Skeletal muscle satellite cell (primary cell): ENCODE measurements around the gene DCC.
"Not testable (repeated sequence)": the region's sequence is repeated elsewhere in the genome, so short reads cannot be mapped to it uniquely, and the experiment has no call there.

Experiments used
- H3K27me3 ChIP-seq: 2 replicates; pipeline ENCODE4 v1.7.0; 2013; ENCODE audit warnings: low read length; ENCODE audit not compliant: control insufficient read depth, insufficient read depth
- H3K36me3 ChIP-seq: 2 replicates; pipeline ENCODE4 v1.7.0; 2013; ENCODE audit warnings: mild to moderate bottlenecking, control low read depth, low read length; ENCODE audit not compliant: insufficient read depth
- H3K4me1 ChIP-seq: 2 replicates; pipeline ENCODE4 v1.7.0; 2013; ENCODE audit warnings: low read length; ENCODE audit not compliant: control insufficient read depth, insufficient read depth
- H3K4me2 ChIP-seq: 2 replicates; pipeline ENCODE4 v1.7.0; 2013; ENCODE audit warnings: mild to moderate bottlenecking, low read length
- H3K4me3 ChIP-seq: 2 replicates; pipeline ENCODE4 v1.7.0; 2013; ENCODE audit warnings: low read length
- H3K9ac ChIP-seq: 2 replicates; pipeline ENCODE4 v1.7.0; 2013; ENCODE audit warnings: mild to moderate bottlenecking, low read depth, low read length, moderate library complexity
- H3K9me3 ChIP-seq: replicated peaks from 2 replicates; pipeline ENCODE4 v1.7.0; 2013; ENCODE audit warnings: mild to moderate bottlenecking, control low read depth, low read length

Gene DCC

GRCh38 chr18:53443336-53443735, 1103.3 kb downstream of the DCC start:
- Histone ChIP-seq H3K36me3 (no peaks in the 10 kb centered on the region), H3K4me1 (no peaks in the 10 kb centered on the region), H3K27me3 (no peaks in the 10 kb centered on the region), H3K9me3 (peaks cover 2% of the 10 kb centered on the region), H3K4me2 (no peak overlapping the region), H3K4me3 (no peak overlapping the region), H3K9ac (no peak overlapping the region)

- Histone ChIP-seq H3K36me3 (no peaks in the 10 kb centered on the region), H3K4me2 (no peak overlapping the region), H3K9me3 (peaks cover 2% of the 10 kb centered on the region), H3K4me1 (no peaks in the 10 kb centered on the region), H3K9ac (no peak overlapping the region), H3K27me3 (no peaks in the 10 kb centered on the region), H3K4me3 (no peak overlapping the region)
Measured at GRCh38 chr18:53443831-53444230, 1103.8 kb downstream of the DCC start.

GRCh38 chr18:53451902-53452301, 1111.9 kb downstream of the DCC start:
- no peaks in the 10 kb centered on the region for H3K27me3 ChIP-seq
- H3K36me3 ChIP-seq: no peaks in the 10 kb centered on the region
- H3K9me3 ChIP-seq: no peaks in the 10 kb centered on the region
- H3K9ac ChIP-seq: no peak overlapping the region
- no peak overlapping the region for H3K4me3 ChIP-seq
- no peak overlapping the region for H3K4me2 ChIP-seq
- H3K4me1 ChIP-seq: no peaks in the 10 kb centered on the region

- no peak overlapping the region for H3K9ac ChIP-seq
- H3K4me1 ChIP-seq: no peaks in the 10 kb centered on the region
- H3K4me2 ChIP-seq: no peak overlapping the region
- no peaks in the 10 kb centered on the region for H3K36me3 ChIP-seq
- no peaks in the 10 kb centered on the region for H3K9me3 ChIP-seq
- H3K27me3 ChIP-seq: no peaks in the 10 kb centered on the region
- H3K4me3 ChIP-seq: no peak overlapping the region
Measured at GRCh38 chr18:53457068-53457467, 1117.1 kb downstream of the DCC start.

- no peaks in the 10 kb centered on the region for H3K4me1 ChIP-seq
- H3K36me3 ChIP-seq: no peaks in the 10 kb centered on the region
- no peak overlapping the region for H3K4me3 ChIP-seq
- no peak overlapping the region for H3K9ac ChIP-seq
- no peak overlapping the region for H3K4me2 ChIP-seq
- no peaks in the 10 kb centered on the region for H3K27me3 ChIP-seq
- no peaks in the 10 kb centered on the region for H3K9me3 ChIP-seq
Measured at GRCh38 chr18:53458268-53458667, 1118.3 kb downstream of the DCC start.

- H3K4me2 ChIP-seq: no peak overlapping the region
- H3K36me3 ChIP-seq: no peaks in the 10 kb centered on the region
- no peak overlapping the region for H3K9ac ChIP-seq
Measured at GRCh38 chr18:53458944-53459580, 1119.1 kb downstream of the DCC start.

GRCh38 chr18:53467756-53468155, 1127.8 kb downstream of the DCC start:
- no peaks in the 10 kb centered on the region for H3K4me1 ChIP-seq
- no peak overlapping the region for H3K4me2 ChIP-seq
- H3K36me3 ChIP-seq: no peaks in the 10 kb centered on the region
- no peaks in the 10 kb centered on the region for H3K27me3 ChIP-seq
- H3K9me3 ChIP-seq: peaks cover 5% of the 10 kb centered on the region
- no peak overlapping the region for H3K9ac ChIP-seq
- H3K4me3 ChIP-seq: no peak overlapping the region

More at GRCh38 chr18:53458944-53459580, 1119.1 kb downstream of the DCC start:
- no peaks in the 10 kb centered on the region for H3K9me3 ChIP-seq
- no peaks in the 10 kb centered on the region for H3K4me1 ChIP-seq
- H3K4me3 ChIP-seq: no peak overlapping the region
- H3K27me3 ChIP-seq: no peaks in the 10 kb centered on the region

- H3K4me1 ChIP-seq, H3K36me3 ChIP-seq, H3K4me3 ChIP-seq, H3K4me2 ChIP-seq, H3K27me3 ChIP-seq, H3K9me3 ChIP-seq, H3K9ac ChIP-seq: not testable (repeated sequence)
Measured at GRCh38 chr18:53468173-53468572, 1128.2 kb downstream of the DCC start.

- no peak overlapping the region for H3K4me3 ChIP-seq
- H3K4me2 ChIP-seq: no peak overlapping the region
- no peaks in the 10 kb centered on the region for H3K36me3 ChIP-seq
- H3K27me3 ChIP-seq: no peaks in the 10 kb centered on the region
- no peaks in the 10 kb centered on the region for H3K4me1 ChIP-seq
- no peak overlapping the region for H3K9ac ChIP-seq
- H3K9me3 ChIP-seq: peaks cover 3% of the 10 kb centered on the region
Measured at GRCh38 chr18:53472546-53472945, 1132.5 kb downstream of the DCC start.

GRCh38 chr18:53478155-53478554, 1138.2 kb downstream of the DCC start:
- Histone ChIP-seq H3K27me3 (no peaks in the 10 kb centered on the region), H3K9ac (no peak overlapping the region), H3K4me3 (no peak overlapping the region), H3K4me2 (no peak overlapping the region), H3K4me1 (no peaks in the 10 kb centered on the region), H3K9me3 (no peaks in the 10 kb centered on the region), H3K36me3 (no peaks in the 10 kb centered on the region)

GRCh38 chr18:53486296-53486695, 1146.3 kb downstream of the DCC start:
- no peak overlapping the region for H3K9ac ChIP-seq
- H3K4me2 ChIP-seq: no peak overlapping the region
- H3K4me1 ChIP-seq: no peaks in the 10 kb centered on the region
- H3K9me3 ChIP-seq: no peaks in the 10 kb centered on the region
- H3K36me3 ChIP-seq: no peaks in the 10 kb centered on the region
- H3K27me3 ChIP-seq: no peaks in the 10 kb centered on the region
- no peak overlapping the region for H3K4me3 ChIP-seq

GRCh38 chr18:53489266-53489665, 1149.3 kb downstream of the DCC start:
- H3K4me2 ChIP-seq: no peak overlapping the region
- no peak overlapping the region for H3K9ac ChIP-seq
- no peaks in the 10 kb centered on the region for H3K9me3 ChIP-seq
- no peaks in the 10 kb centered on the region for H3K27me3 ChIP-seq
- H3K4me3 ChIP-seq: no peak overlapping the region
- no peaks in the 10 kb centered on the region for H3K36me3 ChIP-seq
- no peaks in the 10 kb centered on the region for H3K4me1 ChIP-seq
